Measurements from ENCODE around the gene ARHGAP26. TPM values are rescaled to one million over a fixed set of nuclear protein-coding genes. Genes with fewer than 3 reads are reported as not detected.
A peak's percentile ranks its signal among the peaks of the same experiment; 100 is the strongest.

Gene ARHGAP26
- total and polyA plus RNA-seq, 10 donors, result 4.2 to 148 (median 55.5) TPM

- TF ChIP-seq CTCF (IDR thresholded peaks at IDR 0.05 in 8 of 11, conservative IDR thresholded peaks at IDR 0.05 in 3 of 11) (no peak), POLR2AphosphoS5 (IDR thresholded peaks at IDR 0.05) (no peak), POLR2A (IDR thresholded peaks at IDR 0.05) (no peak)
- 76 to 99% (median 94%) methylated on average over 2 of the region's 2 CpGs for WGBS, 5 donors
- DNase-seq, result no peak
- H3K27ac ChIP-seq, result peak overlapping the region in 3 of 8 donors; percentile 33 to 47 (median 45)
- H3K4me3 ChIP-seq, result no peak overlapping the region
- peaks cover 4 to 42% (median 14%) of the 10 kb centered on the region in 6 donors for H3K4me1 ChIP-seq
- no peaks in the 10 kb centered on the region for H3K9me3 ChIP-seq
- H3K27me3 ChIP-seq (replicated peaks in 1 of 7), result no peaks in the 10 kb centered on the region
- intact Hi-C loops (cut with DNase I; ENCODE audit: low total_unique reads), result no loop called here
- peaks cover 0 to 13% (median 0%) of the 10 kb centered on the region in 6 donors for H3K36me3 ChIP-seq
These were observed 438.8 kb downstream of the ARHGAP26 start for GRCh38 chr5:143208781-143209510.

DNA sequence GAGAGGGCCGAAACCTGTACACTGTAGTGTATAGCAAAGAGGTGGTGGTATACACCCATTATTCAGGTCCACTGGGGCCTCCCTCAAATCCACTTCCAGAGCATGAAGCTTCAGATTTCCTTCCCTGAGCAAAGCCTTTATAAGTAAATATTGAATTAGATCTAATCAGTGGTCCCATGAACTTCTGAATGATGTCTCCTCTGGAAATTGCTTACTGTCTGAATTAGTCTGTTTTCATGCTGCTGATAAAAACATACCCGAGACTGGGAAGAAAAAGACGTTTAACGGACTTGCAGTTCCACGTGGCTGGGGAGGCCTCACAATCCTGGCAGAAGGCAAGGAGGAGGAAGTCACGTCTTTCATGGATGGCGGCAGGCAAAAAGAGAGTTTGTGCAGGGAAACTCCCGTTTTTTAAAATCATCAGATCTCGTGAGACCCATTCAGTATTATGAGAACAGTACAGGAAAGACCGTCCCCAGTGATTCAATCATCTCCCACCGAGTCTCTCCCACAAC lies 439.8 kb downstream of the ARHGAP26 start:
- no peak for TF ChIP-seq POLR2A (IDR thresholded peaks at IDR 0.05)
- DNase-seq, result no peak
- WGBS, 5 donors, result 91 to 97% (median 95%) methylated on average over 11 of the region's 11 CpGs
- H3K4me1 ChIP-seq, result peaks cover 4 to 42% (median 14%) of the 10 kb centered on the region in 6 donors
- no peaks in the 10 kb centered on the region for H3K27me3 ChIP-seq (replicated peaks in 1 of 7)
- H3K9me3 ChIP-seq, result no peaks in the 10 kb centered on the region
- H3K4me3 ChIP-seq, result no peak overlapping the region
- intact Hi-C loops (cut with DNase I; ENCODE audit: low total_unique reads), result no loop called here
- peaks cover 0 to 23% (median 1%) of the 10 kb centered on the region in 6 donors for H3K36me3 ChIP-seq
- no peak overlapping the region for H3K27ac ChIP-seq

DNA sequence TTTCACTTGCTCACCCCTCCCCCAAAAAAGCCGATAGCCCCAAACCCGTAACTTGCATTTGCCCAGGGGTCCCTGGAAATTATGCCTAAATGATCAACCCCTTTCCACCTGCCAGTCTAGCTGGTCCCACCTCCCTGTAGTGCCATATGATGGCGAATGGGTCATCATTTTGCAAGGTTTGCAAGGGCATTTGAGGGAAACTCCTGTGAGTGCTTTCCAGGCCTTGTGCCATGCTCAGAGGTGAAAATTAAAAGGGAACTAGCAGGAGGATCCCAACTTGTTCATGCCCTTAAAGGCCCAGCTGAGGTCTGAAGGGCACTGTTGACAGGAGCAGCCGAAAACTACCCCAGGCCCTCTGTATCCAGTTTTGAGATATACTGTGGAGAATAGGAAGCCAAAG lies 440.4 kb downstream of the ARHGAP26 start:
- intact Hi-C loops (cut with DNase I; ENCODE audit: low total_unique reads), result no loop called here
- Histone ChIP-seq H3K27ac (no peak overlapping the region), H3K27me3 (replicated peaks in 1 of 7) (no peaks in the 10 kb centered on the region), H3K36me3 (peaks cover 0 to 29% (median 2%) of the 10 kb centered on the region in 6 donors), H3K4me3 (no peak overlapping the region), H3K9me3 (no peaks in the 10 kb centered on the region), H3K4me1 (peaks cover 4 to 40% (median 14%) of the 10 kb centered on the region in 6 donors)
- DNase-seq, result no peak
- WGBS, 5 donors, result 97 to 99% (median 98%) methylated on average over 4 of the region's 4 CpGs
- TF ChIP-seq CTCF (IDR thresholded peaks at IDR 0.05 in 8 of 11, conservative IDR thresholded peaks at IDR 0.05 in 3 of 11) (no peak), POLR2A (IDR thresholded peaks at IDR 0.05) (no peak), POLR2AphosphoS5 (IDR thresholded peaks at IDR 0.05) (no peak)

DNA sequence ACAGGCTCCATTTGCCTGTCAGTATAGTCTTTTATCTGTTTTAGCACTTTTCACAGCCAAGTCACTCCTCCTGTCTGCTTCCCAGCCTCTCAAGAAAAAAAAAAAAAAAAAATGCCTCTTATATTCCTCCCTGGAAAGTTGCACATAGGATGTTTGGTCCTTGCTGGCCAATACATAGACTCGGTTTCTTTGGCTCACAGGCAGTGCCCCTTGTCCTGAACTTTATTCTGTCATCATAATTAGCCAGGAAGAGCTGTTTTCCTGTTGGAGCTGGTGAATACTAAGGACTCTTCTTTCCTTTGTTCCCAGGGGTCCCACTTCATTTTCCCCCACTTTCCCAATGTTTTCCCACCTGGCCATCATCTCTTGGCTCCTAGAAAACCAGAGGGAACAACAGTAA lies 442.1 kb downstream of the ARHGAP26 start:
- Histone ChIP-seq H3K36me3 (peaks cover 0 to 46% (median 5%) of the 10 kb centered on the region in 6 donors), H3K27me3 (replicated peaks in 1 of 7) (no peaks in the 10 kb centered on the region), H3K4me1 (peaks cover 4 to 40% (median 14%) of the 10 kb centered on the region in 6 donors), H3K27ac (no peak overlapping the region), H3K9me3 (no peaks in the 10 kb centered on the region), H3K4me3 (no peak overlapping the region)
- 60 to 84% (median 68%) methylated on average over 1 of the region's 1 CpG for WGBS, 5 donors
- no peak for TF ChIP-seq CTCF (IDR thresholded peaks at IDR 0.05 in 8 of 11, conservative IDR thresholded peaks at IDR 0.05 in 3 of 11)
- TF ChIP-seq POLR2AphosphoS5 (IDR thresholded peaks at IDR 0.05), result no peak
- TF ChIP-seq POLR2A (IDR thresholded peaks at IDR 0.05), result no peak
- intact Hi-C loops (cut with DNase I; ENCODE audit: low total_unique reads), result no loop called here
- DNase-seq, result no peak
